Stimulated activated CD8-positive, alpha-beta memory T cell treated with anti-CD3 and anti-CD28 coated beads, Interleukin-7, amount 100 ng/mL, for 24 hours (primary cell): ENCODE measurements around the gene ECE2.
"Not testable (repeated sequence)": the region's sequence is repeated elsewhere in the genome, so short reads cannot be mapped to it uniquely, and the experiment has no call there.

ENCODE experiments used
- DNase-seq: peaks from one replicate; pipeline ENCODE4 v3.0.0-alpha.2; 2020; ENCODE audit warnings: low read depth

ECE2 gene

GRCh38 chr3:184336547-184337398, 61.0 kb downstream of the ECE2 start:
- no peak for DNase-seq

GRCh38 chr3:184337399-184337714, 61.5 kb downstream of the ECE2 start, which contains the start of gene FAM131A:
Gene FAM131A (plus strand): TSS chr3:184337600. CDS start chr3:184337631, 31 bp downstream.
- no peak for DNase-seq

- DNase-seq, result no peak
Measured at GRCh38 chr3:184337981-184338380, 62.2 kb downstream of the ECE2 start.

- no peak for DNase-seq
Measured at GRCh38 chr3:184338511-184338945, 62.7 kb downstream of the ECE2 start.

GRCh38 chr3:184339001-184339400, 63.2 kb downstream of the ECE2 start:
- DNase-seq, result no peak

- DNase-seq, result not testable (repeated sequence)
Measured at GRCh38 chr3:184339451-184340135, 63.8 kb downstream of the ECE2 start.

- DNase-seq, result no peak
Measured at GRCh38 chr3:184341925-184342324, 66.1 kb downstream of the ECE2 start.
